ENCODE results near the gene GPER1.

Gene GPER1

GRCh38 chr7:1134951-1135350, 47.0 kb downstream of the GPER1 start:
- H2BK5ac ChIP-seq (ENCODE audit: low read length), result no peak overlapping the region
- no peak overlapping the region for H2BK15ac ChIP-seq (replicated peaks; ENCODE audit: low read depth)
- H4K8ac ChIP-seq (ENCODE audit: low read depth, low read length), result no peak overlapping the region
- H3K27ac ChIP-seq (ENCODE audit: low read depth, low read length), result no peak overlapping the region
- no peaks in the 10 kb centered on the region for H3K27me3 ChIP-seq (ENCODE audit: insufficient read depth, low read length, poor library complexity)
- H4K5ac ChIP-seq (ENCODE audit: low read length), result no peak overlapping the region
- H3K79me2 ChIP-seq (ENCODE audit: control insufficient read depth, insufficient read depth, low read length), result peaks cover 10% of the 10 kb centered on the region
- H2AK5ac ChIP-seq (ENCODE audit: low read length), result no peak overlapping the region
- no peak overlapping the region for H3K9ac ChIP-seq (ENCODE audit: low read length)
- H3K56ac ChIP-seq (ENCODE audit: low read length), result no peak overlapping the region
- DNase-seq, result no peak
- H3K36me3 ChIP-seq (ENCODE audit: control insufficient read depth, insufficient read depth, low read length), result no peaks in the 10 kb centered on the region
- peaks cover 4% of the 10 kb centered on the region for H3K4me1 ChIP-seq (ENCODE audit: control insufficient read depth, low read depth, low read length)
- H3K18ac ChIP-seq (ENCODE audit: low read length), result no peak overlapping the region
- H3K23ac ChIP-seq (ENCODE audit: low read length), result no peak overlapping the region
- no peak overlapping the region for H3K4me2 ChIP-seq (ENCODE audit: low read length)
- no peak overlapping the region for H3K4me3 ChIP-seq (ENCODE audit: low read length)
- peaks cover 9% of the 10 kb centered on the region for H3K79me1 ChIP-seq (ENCODE audit: low read length)
- no CpG with 5 or more reads among the region's 7 CpGs for WGBS (ENCODE audit: extremely low coverage, insufficient coverage, low lambda C conversion rate)
- no peak overlapping the region for H2BK120ac ChIP-seq (ENCODE audit: low read depth, low read length)
- no peak overlapping the region for H3K4ac ChIP-seq (ENCODE audit: low read depth, low read length)

GRCh38 chr7:1136841-1137516, 49.1 kb downstream of the GPER1 start:
- no peak overlapping the region for H2BK120ac ChIP-seq (ENCODE audit: low read depth, low read length)
- peak overlapping the region; percentile 75 for H3K9ac ChIP-seq (ENCODE audit: low read length)
- no peak overlapping the region for H3K27ac ChIP-seq (ENCODE audit: low read depth, low read length)
- H3K4me1 ChIP-seq (ENCODE audit: control insufficient read depth, low read depth, low read length), result peaks cover 4% of the 10 kb centered on the region
- H2BK15ac ChIP-seq (replicated peaks; ENCODE audit: low read depth), result no peak overlapping the region
- no peak overlapping the region for H2BK5ac ChIP-seq (ENCODE audit: low read length)
- H3K4me2 ChIP-seq (ENCODE audit: low read length), result peak overlapping the region; percentile 83
- peaks cover 9% of the 10 kb centered on the region for H3K79me1 ChIP-seq (ENCODE audit: low read length)
- no peak overlapping the region for H3K18ac ChIP-seq (ENCODE audit: low read length)
- H4K8ac ChIP-seq (ENCODE audit: low read depth, low read length), result no peak overlapping the region
- H3K4ac ChIP-seq (ENCODE audit: low read depth, low read length), result no peak overlapping the region
- peaks cover 10% of the 10 kb centered on the region for H3K79me2 ChIP-seq (ENCODE audit: control insufficient read depth, insufficient read depth, low read length)
- H3K4me3 ChIP-seq (ENCODE audit: low read length), result peak overlapping the region; percentile 84
- peak; percentile 46 for DNase-seq
- H3K23ac ChIP-seq (ENCODE audit: low read length), result no peak overlapping the region
- H4K5ac ChIP-seq (ENCODE audit: low read length), result no peak overlapping the region
- no peak overlapping the region for H2AK5ac ChIP-seq (ENCODE audit: low read length)
- H3K27me3 ChIP-seq (ENCODE audit: insufficient read depth, low read length, poor library complexity), result no peaks in the 10 kb centered on the region
- no peaks in the 10 kb centered on the region for H3K36me3 ChIP-seq (ENCODE audit: control insufficient read depth, insufficient read depth, low read length)
- H3K56ac ChIP-seq (ENCODE audit: low read length), result peak overlapping the region; percentile 84
- WGBS (ENCODE audit: extremely low coverage, insufficient coverage, low lambda C conversion rate), result no CpG with 5 or more reads among the region's 9 CpGs

- H3K9ac ChIP-seq (ENCODE audit: low read length), result peak overlapping the region; percentile 75
- no peak overlapping the region for H2BK15ac ChIP-seq (replicated peaks; ENCODE audit: low read depth)
- H3K56ac ChIP-seq (ENCODE audit: low read length), result peak overlapping the region; percentile 84
- peaks cover 4% of the 10 kb centered on the region for H3K4me1 ChIP-seq (ENCODE audit: control insufficient read depth, low read depth, low read length)
- H4K8ac ChIP-seq (ENCODE audit: low read depth, low read length), result no peak overlapping the region
- H3K79me2 ChIP-seq (ENCODE audit: control insufficient read depth, insufficient read depth, low read length), result peaks cover 10% of the 10 kb centered on the region
- H3K79me1 ChIP-seq (ENCODE audit: low read length), result peaks cover 9% of the 10 kb centered on the region
- H3K36me3 ChIP-seq (ENCODE audit: control insufficient read depth, insufficient read depth, low read length), result no peaks in the 10 kb centered on the region
- no peak overlapping the region for H2BK120ac ChIP-seq (ENCODE audit: low read depth, low read length)
- no peak overlapping the region for H3K4ac ChIP-seq (ENCODE audit: low read depth, low read length)
- peak overlapping the region; percentile 83 for H3K4me2 ChIP-seq (ENCODE audit: low read length)
- peak; percentile 18 for DNase-seq
- no peak overlapping the region for H2AK5ac ChIP-seq (ENCODE audit: low read length)
- H3K4me3 ChIP-seq (ENCODE audit: low read length), result peak overlapping the region; percentile 84
- WGBS (ENCODE audit: extremely low coverage, insufficient coverage, low lambda C conversion rate), result no CpG with 5 or more reads among the region's 51 CpGs
- no peaks in the 10 kb centered on the region for H3K27me3 ChIP-seq (ENCODE audit: insufficient read depth, low read length, poor library complexity)
- no peak overlapping the region for H2BK5ac ChIP-seq (ENCODE audit: low read length)
- no peak overlapping the region for H3K23ac ChIP-seq (ENCODE audit: low read length)
- no peak overlapping the region for H3K27ac ChIP-seq (ENCODE audit: low read depth, low read length)
- H3K18ac ChIP-seq (ENCODE audit: low read length), result no peak overlapping the region
- H4K5ac ChIP-seq (ENCODE audit: low read length), result no peak overlapping the region
These were observed 49.7 kb downstream of the GPER1 start for GRCh38 chr7:1137517-1138167.

- Histone ChIP-seq H3K18ac (ENCODE audit: low read length) (no peak overlapping the region), H3K9ac (ENCODE audit: low read length) (no peak overlapping the region), H2BK15ac (replicated peaks; ENCODE audit: low read depth) (no peak overlapping the region), H2AK5ac (ENCODE audit: low read length) (no peak overlapping the region), H3K4me2 (ENCODE audit: low read length) (no peak overlapping the region), H2BK5ac (ENCODE audit: low read length) (no peak overlapping the region), H3K27ac (ENCODE audit: low read depth, low read length) (no peak overlapping the region), H3K4ac (ENCODE audit: low read depth, low read length) (no peak overlapping the region), H3K36me3 (ENCODE audit: control insufficient read depth, insufficient read depth, low read length) (no peaks in the 10 kb centered on the region), H3K79me2 (ENCODE audit: control insufficient read depth, insufficient read depth, low read length) (peaks cover 5% of the 10 kb centered on the region), H3K79me1 (ENCODE audit: low read length) (peaks cover 6% of the 10 kb centered on the region), H4K8ac (ENCODE audit: low read depth, low read length) (no peak overlapping the region), H3K4me3 (ENCODE audit: low read length) (no peak overlapping the region), H3K4me1 (ENCODE audit: control insufficient read depth, low read depth, low read length) (peaks cover 4% of the 10 kb centered on the region), H3K56ac (ENCODE audit: low read length) (no peak overlapping the region), H4K5ac (ENCODE audit: low read length) (no peak overlapping the region), H3K23ac (ENCODE audit: low read length) (no peak overlapping the region), H2BK120ac (ENCODE audit: low read depth, low read length) (no peak overlapping the region), H3K27me3 (ENCODE audit: insufficient read depth, low read length, poor library complexity) (no peaks in the 10 kb centered on the region)
- no CpG with 5 or more reads among the region's 4 CpGs for WGBS (ENCODE audit: extremely low coverage, insufficient coverage, low lambda C conversion rate)
- DNase-seq, result no peak
These were observed 52.7 kb downstream of the GPER1 start for GRCh38 chr7:1140476-1141104.

- no peak overlapping the region for H4K5ac ChIP-seq (ENCODE audit: low read length)
- no peak for DNase-seq
- no peak overlapping the region for H3K4me2 ChIP-seq (ENCODE audit: low read length)
- no peak overlapping the region for H3K4me3 ChIP-seq (ENCODE audit: low read length)
- H2AK5ac ChIP-seq (ENCODE audit: low read length), result no peak overlapping the region
- H3K4ac ChIP-seq (ENCODE audit: low read depth, low read length), result no peak overlapping the region
- no peak overlapping the region for H2BK5ac ChIP-seq (ENCODE audit: low read length)
- peaks cover 5% of the 10 kb centered on the region for H3K79me2 ChIP-seq (ENCODE audit: control insufficient read depth, insufficient read depth, low read length)
- H3K27me3 ChIP-seq (ENCODE audit: insufficient read depth, low read length, poor library complexity), result no peaks in the 10 kb centered on the region
- peaks cover 5% of the 10 kb centered on the region for H3K79me1 ChIP-seq (ENCODE audit: low read length)
- peaks cover 4% of the 10 kb centered on the region for H3K4me1 ChIP-seq (ENCODE audit: control insufficient read depth, low read depth, low read length)
- H4K8ac ChIP-seq (ENCODE audit: low read depth, low read length), result no peak overlapping the region
- no peak overlapping the region for H3K9ac ChIP-seq (ENCODE audit: low read length)
- H3K36me3 ChIP-seq (ENCODE audit: control insufficient read depth, insufficient read depth, low read length), result no peaks in the 10 kb centered on the region
- no peak overlapping the region for H3K23ac ChIP-seq (ENCODE audit: low read length)
- no peak overlapping the region for H2BK15ac ChIP-seq (replicated peaks; ENCODE audit: low read depth)
- H2BK120ac ChIP-seq (ENCODE audit: low read depth, low read length), result no peak overlapping the region
- H3K56ac ChIP-seq (ENCODE audit: low read length), result no peak overlapping the region
- no CpG with 5 or more reads among the region's 6 CpGs for WGBS (ENCODE audit: extremely low coverage, insufficient coverage, low lambda C conversion rate)
- no peak overlapping the region for H3K27ac ChIP-seq (ENCODE audit: low read depth, low read length)
- no peak overlapping the region for H3K18ac ChIP-seq (ENCODE audit: low read length)
These were observed 53.7 kb downstream of the GPER1 start for GRCh38 chr7:1141651-1142050.
